Nucleus accumbens (tissue), 56 donors: ENCODE measurements around the gene C2orf15.
"Not testable (repeated sequence)": the region's sequence is repeated elsewhere in the genome, so short reads cannot be mapped to it uniquely, and the experiment has no call there.

ENCODE experiments used
- DNase-seq, 56 donors: peaks; one replicate each; lab custom pipeline; 2025; lab: John Stamatoyannopoulos, UW

Gene C2orf15, protein sequence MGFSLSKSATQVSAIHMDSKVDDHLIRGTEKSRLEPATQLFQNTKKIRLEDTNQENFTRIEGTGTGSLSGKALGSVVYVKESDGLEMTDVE

GRCh38 chr2:99141110-99142108 lies at the start of gene C2orf15:
C2orf15 (plus strand) TSS chr2:99141707; CDS start chr2:99150559, 8,852 bp downstream.
- DNase-seq = peak; percentile 57 to 99 (median 92)

GRCh38 chr2:99096728-99097127 lies 44.8 kb upstream of the C2orf15 start:
- DNase-seq = no peak

- DNase-seq = no peak
These were observed 39.8 kb upstream of the C2orf15 start for GRCh38 chr2:99101697-99102096.

DNA sequence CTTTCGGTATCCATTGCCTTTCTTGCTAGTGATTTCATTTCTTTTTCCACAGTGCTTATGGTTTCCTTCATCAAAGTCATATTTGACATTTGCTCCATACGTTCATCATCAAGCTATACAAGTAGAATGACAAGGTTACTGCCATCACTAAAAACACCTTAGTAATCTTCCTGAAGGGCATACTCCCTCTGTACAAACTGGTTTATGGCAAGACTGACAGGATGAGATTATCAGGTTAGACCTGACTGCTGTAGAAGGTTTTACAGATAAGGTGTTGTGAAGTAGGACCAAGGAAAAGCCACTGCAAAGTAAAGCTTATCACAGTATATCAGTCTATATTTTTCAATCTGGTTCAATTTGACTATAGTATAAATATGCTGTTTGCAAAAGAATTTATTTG lies 37.5 kb upstream of the C2orf15 start:
- DNase-seq = no peak

GRCh38 chr2:99106913-99107312 lies 34.6 kb upstream of the C2orf15 start:
- no peak for DNase-seq

DNA sequence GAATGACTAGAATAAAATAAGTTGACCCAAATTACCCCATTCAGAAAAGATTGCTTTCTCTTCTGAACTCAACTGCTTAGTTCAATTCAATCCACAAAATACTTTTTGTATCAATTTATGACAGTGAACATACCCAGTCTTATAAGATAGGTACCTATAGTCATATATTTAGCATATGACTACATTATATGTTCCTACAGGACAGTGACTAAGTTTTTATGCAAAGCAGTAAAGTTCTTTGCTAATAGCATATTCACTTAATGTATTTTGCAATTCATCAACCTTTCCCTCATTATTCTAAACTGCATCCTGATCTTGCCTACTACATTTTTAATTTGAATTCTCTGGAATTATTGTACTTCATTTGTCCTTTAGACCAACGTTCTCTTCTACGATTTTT lies 30.3 kb upstream of the C2orf15 start:
- DNase-seq = no peak

GRCh38 chr2:99111945-99112344 lies 29.6 kb upstream of the C2orf15 start:
- DNase-seq = no peak

- peak in 12 of 56 donors; percentile 3 to 25 (median 13) for DNase-seq
These were observed 28.9 kb upstream of the C2orf15 start for GRCh38 chr2:99112617-99113016.

DNA sequence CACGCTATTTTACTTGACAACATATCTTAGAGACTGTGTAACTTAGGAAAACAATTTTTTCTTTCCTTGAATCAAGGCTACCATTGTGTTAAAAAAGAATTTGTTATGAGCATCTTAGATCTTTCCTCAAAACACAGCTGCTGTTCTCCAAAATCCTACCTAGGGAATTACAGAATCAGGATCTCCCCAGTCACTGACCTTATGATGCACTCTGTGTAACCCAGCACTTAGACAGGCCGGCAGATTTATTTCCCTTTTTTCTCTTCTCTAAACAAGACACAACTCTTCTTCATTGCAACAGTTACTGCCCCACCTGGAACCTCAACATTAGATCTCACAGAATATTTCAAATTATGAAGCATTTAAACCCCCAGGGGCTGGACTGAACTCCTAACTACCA lies 13.5 kb upstream of the C2orf15 start:
- no peak for DNase-seq

DNA sequence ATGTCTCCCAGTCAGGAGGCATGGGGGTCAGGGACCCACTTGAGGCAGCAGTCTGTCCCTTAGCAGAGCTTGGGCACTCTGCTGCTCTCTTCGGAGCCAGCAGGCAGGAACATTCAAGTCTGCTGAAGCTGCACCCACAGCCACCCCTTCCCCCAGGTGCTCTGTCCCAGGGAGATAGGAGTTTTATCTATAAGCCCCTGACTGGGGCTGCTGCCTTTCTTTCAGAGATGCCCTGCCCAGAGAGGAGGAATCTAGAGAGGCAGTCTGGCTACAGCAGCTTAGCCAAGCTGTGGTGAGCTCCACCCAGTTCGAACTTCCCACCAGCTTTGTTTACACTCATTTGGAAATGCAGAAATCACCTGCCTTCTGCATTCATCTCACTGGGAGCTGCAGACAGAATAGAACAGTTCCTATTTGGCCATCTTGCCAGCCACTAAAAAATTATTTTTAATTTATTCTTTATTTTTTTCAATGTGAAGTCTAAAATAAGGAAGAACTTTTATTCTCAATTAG lies 6.4 kb upstream of the C2orf15 start:
- DNase-seq = not testable (repeated sequence)

DNA sequence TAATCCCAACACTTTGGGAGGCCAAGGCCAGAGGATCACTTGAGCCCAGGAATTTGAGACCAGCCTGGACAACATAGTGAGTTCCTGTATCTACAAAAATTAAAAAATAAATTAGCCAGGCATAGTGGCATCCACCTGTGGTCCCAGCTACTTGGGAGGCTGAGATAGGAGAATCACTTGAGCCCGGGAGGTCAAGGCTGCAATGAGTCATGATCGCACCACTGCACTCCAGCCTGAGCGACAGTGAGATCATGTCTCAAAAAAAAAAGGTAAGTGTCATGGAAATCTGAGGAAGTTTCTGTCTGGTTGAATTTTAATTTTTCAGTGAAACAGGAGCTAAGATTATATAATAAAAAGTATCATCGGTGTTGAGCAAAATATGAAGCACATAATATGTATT lies 2.5 kb upstream of the C2orf15 start:
- DNase-seq = no peak

- DNase-seq = peak in 2 of 56 donors; percentile 30 to 46
These were observed 1.2 kb upstream of the C2orf15 start for GRCh38 chr2:99140056-99140859.

- DNase-seq = no peak
These were observed 722 bp upstream of the C2orf15 start for GRCh38 chr2:99140860-99141109.

DNA sequence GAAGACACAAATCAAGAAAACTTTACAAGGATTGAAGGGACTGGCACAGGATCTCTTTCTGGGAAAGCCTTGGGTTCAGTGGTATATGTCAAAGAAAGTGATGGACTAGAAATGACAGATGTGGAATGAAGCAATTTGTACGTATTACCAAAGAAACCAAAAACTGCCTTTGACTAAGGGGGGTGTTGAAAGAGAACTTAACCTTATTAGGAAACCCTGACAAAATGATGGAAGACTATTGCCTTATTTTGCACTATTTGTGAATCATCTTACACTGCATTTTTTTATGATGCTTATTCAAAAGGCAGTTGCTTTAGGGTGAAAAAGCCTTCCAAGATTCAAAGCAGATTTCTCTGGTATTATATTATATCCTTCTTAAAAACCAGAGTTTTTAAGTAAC lies 9.2 kb downstream of the C2orf15 start:
- no peak for DNase-seq

GRCh38 chr2:99152199-99152895 lies 10.8 kb downstream of the C2orf15 start:
- no peak for DNase-seq

DNA sequence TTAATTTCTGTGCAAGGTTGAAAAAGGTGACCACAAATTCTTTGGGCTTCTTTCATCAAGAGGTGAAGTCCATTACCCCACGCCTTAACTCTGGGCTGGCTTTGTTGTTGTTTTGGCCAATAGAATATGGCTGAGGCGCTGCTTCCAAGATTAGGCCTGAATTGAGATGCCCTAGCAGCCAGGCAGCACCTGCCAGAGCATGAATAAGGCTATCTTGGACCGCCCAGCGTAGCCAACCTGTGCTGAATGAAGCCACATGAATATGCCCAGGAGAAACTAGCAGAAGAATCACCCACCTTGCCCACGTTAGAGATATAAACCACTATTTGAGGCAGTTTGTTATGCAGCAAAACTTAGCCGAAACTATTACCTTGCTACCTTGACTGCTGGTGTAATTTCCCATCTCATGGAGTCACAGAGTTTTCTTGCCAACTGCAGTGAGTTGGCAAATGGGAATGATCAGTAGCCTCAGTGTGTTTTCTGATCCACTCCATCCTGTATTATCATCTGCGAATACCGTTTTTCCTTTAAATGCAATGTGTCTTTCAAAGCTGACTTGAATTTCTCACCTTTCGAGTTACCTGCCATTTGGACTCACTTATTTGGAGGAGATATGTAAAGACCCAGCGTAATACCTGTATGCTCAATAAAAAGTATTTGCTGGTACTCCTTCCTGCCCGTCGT lies 12.6 kb downstream of the C2orf15 start:
- peak in 3 of 56 donors; percentile 2 to 3 (median 2) for DNase-seq

DNA sequence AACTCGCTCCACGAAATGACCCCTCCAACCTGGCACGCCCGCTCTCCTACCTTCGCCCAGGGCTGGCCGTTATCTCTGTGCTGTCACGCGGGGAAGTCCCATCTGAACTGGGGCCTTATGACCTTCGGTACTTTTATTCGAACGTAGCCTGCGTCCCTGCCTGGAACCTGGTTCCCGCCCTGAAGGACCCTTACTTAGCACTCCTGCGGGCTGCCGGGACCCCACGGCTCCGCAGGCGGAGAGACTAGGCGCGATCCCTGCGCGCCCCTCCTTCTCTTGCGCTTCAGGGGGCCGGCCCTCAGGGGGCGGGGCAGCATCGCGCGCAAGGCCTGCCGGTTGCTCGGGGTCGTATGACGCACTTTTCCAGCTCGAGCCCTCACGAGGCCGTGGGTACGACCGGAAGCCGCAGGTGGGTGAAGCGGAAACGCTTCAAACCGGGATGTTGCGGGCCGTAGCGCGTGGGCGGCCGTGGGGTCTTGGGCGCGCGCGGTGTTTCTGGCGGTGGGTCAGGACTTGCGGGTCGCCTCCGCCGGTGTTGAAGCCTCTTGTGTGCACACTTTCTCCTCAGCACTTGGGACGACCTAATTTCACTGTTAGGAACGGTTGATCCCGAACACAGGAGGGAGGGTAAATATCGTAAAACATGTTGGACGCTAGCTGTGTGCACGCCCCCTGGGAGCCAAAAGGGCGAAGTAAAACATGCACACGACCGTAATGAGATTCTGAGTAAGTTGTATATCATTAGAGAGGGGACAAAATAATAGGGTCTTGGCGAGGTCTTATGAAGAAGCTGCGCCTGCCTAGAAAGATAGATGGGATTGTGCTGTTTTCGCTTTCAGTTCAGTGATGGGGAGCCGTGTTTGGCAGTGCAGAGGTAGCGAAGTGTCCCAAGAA lies 13.4 kb downstream of the C2orf15 start, which contains the start of the genes LIPT1 and TSGA10:
TSS of gene LIPT1 (plus strand) at position 325 of the 894 bp plus-strand sequence. CDS start 6,991 bp downstream, outside the sequence.
TSS of gene TSGA10 (minus strand) at position 300 of the 894 bp plus-strand sequence. CDS start 45,503 bp downstream, outside the sequence.
- DNase-seq = peak; percentile 45 to 95 (median 86)

GRCh38 chr2:99156891-99157290 lies 15.4 kb downstream of the C2orf15 start:
- DNase-seq = no peak

- DNase-seq = no peak
These were observed 17.1 kb downstream of the C2orf15 start for GRCh38 chr2:99158599-99158998.
